Kidney (tissue), 14 donors: Measurements from ENCODE around the gene GABARAPL2. TPM values are rescaled to one million over a fixed set of nuclear protein-coding genes. Genes with fewer than 3 reads are reported as not detected.

Experiments used
- DNase-seq, 5 donors: peaks; one replicate each; pipeline ENCODE4 v3.0.0-alpha.2; 2013 to 2020
- FAIRE-seq: peaks from 2 replicates; lab custom pipeline; 2012; peaks lifted over from hg19 to GRCh38; lab: Jason Lieb, UNC
- H3K27ac ChIP-seq, 2 donors: one replicate each; pipeline ENCODE4 v1.7.0; 2013; ENCODE audit warnings: low read depth in 2 of 2, low read length in 2 of 2, inconsistent platforms in 1 of 2
- H3K27me3 ChIP-seq: one replicate; pipeline ENCODE4 v1.7.1; 2013; ENCODE audit warnings: low read length, inconsistent platforms; ENCODE audit not compliant: control insufficient read depth, insufficient read depth
- H3K36me3 ChIP-seq, 3 donors: one replicate each; pipeline versions ENCODE4 v1.7.0 to v1.7.1; 2013; ENCODE audit warnings: low read length in 3 of 3, control low read depth in 1 of 3, inconsistent platforms in 1 of 3; ENCODE audit not compliant: insufficient read depth in 3 of 3, control insufficient read depth in 2 of 3
- H3K4me1 ChIP-seq, 3 donors: one replicate each; pipeline versions ENCODE4 v1.7.0 to v1.7.1; 2013; ENCODE audit warnings: low read length in 3 of 3, inconsistent platforms in 1 of 3, low read depth in 1 of 3; ENCODE audit not compliant: control insufficient read depth in 2 of 3, insufficient read depth in 2 of 3
- H3K4me3 ChIP-seq, 3 donors: one replicate each; pipeline versions ENCODE4 v1.7.0 to v1.8.1; 2013; ENCODE audit warnings: low read length in 3 of 3, control low read depth in 1 of 3, inconsistent platforms in 1 of 3
- H3K9ac ChIP-seq, 3 donors: one replicate each; pipeline versions ENCODE4 v1.7.0 to v1.7.1; 2013; ENCODE audit warnings: low read length in 3 of 3, control low read depth in 1 of 3, inconsistent platforms in 1 of 3
- H3K9me3 ChIP-seq, 3 donors: one replicate each; pipeline versions ENCODE4 v1.7.0 to v1.7.1; 2013; ENCODE audit warnings: low read length in 3 of 3, control low read depth in 1 of 3, inconsistent platforms in 1 of 3; ENCODE audit not compliant: control insufficient read depth in 2 of 3, insufficient read depth in 1 of 3
- intact Hi-C: fragments of 100-400 bp; cut with DNase I; formaldehyde crosslinking; loops from one replicate; pipeline ENCODE4 v1.11.1; 2022
- polyA plus RNA-seq: library from polyadenylated mRNA; stranded (reverse); fragments of 350-450 nt; fragmentation: Illumina TruSeq; extraction: RNeasy Lipid Tissue Mini Kit (QIAGEN cat#74804); gene quantifications from one replicate; pipeline ENCODE4 v1.2.3, GENCODE V29; 2014; ENCODE audit warnings: low read depth, low replicate concordance; ENCODE audit not compliant: insufficient read depth
- total RNA-seq: library from RNA; stranded (reverse); fragmentation: NEBNext Ultra II Directional; extraction: Animal tissue kit (Norgen Biotek cat#: 25700); gene quantifications from one replicate; pipeline ENCODE4 v1.2.1, GENCODE V29; 2021
- TF ChIP-seq, protein P1 (sequence below): IDR thresholded peaks from 3 replicates; pipeline ENCODE4 v1.5.1; 2012; ENCODE audit warnings: mild to moderate bottlenecking, moderate library complexity, borderline replicate concordance; ENCODE audit not compliant: insufficient read depth; ENCODE audit errors: extremely low read depth
- donor health status: control.
- donor health status: control.
- donor health status: control.
- donor health status: control.
- donor health status: control.
- donor health status: DM: yes; HTN: yes; CAD: no.
- donor health status: Normal renal cell carcinoma (clear cell type).

Gene GABARAPL2
- total and polyA plus RNA-seq, 2 donors from 2014 or later: 116 to 247 TPM

DNA sequence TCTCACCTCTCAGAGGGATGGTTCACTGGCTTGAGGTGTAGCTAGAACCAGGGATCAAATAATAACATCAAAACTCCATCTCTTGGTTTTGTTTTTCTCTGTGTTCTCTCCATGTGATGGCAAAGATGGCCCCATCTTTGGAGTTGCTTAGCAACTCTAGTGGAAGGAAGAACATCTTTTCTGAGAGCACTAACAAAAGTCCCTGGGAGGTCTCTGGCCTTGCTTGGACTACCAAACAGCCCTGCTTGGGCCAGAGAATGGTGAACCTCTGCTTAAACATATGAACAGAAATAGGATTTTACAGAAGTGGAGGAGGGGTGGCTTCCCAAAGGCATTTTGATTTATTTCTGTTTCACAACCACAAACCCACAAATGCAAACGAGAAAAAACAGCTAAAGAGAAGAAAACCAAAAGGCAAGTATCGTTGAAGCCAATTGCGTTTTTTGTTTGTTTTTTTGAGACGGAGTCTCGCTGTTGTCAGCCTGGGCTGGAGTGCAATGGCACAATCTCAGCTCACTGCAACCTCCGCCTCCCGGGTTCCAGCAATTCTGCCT is 13.2 kb downstream of the GABARAPL2 start:
- Histone ChIP-seq H3K27me3 (no peaks in the 10 kb centered on the region), H3K4me3 (no peak overlapping the region), H3K36me3 (peaks cover 2 to 31% (median 14%) of the 10 kb centered on the region in 3 donors), H3K27ac (no peak overlapping the region), H3K9ac (no peak overlapping the region), H3K9me3 (no peaks in the 10 kb centered on the region), H3K4me1 (no peaks in the 10 kb centered on the region)
- no peak for FAIRE-seq
- DNase-seq: no peak
- TF ChIP-seq, protein P1, sequence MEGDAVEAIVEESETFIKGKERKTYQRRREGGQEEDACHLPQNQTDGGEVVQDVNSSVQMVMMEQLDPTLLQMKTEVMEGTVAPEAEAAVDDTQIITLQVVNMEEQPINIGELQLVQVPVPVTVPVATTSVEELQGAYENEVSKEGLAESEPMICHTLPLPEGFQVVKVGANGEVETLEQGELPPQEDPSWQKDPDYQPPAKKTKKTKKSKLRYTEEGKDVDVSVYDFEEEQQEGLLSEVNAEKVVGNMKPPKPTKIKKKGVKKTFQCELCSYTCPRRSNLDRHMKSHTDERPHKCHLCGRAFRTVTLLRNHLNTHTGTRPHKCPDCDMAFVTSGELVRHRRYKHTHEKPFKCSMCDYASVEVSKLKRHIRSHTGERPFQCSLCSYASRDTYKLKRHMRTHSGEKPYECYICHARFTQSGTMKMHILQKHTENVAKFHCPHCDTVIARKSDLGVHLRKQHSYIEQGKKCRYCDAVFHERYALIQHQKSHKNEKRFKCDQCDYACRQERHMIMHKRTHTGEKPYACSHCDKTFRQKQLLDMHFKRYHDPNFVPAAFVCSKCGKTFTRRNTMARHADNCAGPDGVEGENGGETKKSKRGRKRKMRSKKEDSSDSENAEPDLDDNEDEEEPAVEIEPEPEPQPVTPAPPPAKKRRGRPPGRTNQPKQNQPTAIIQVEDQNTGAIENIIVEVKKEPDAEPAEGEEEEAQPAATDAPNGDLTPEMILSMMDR: no peak
- intact Hi-C loops: no loop called here

DNA sequence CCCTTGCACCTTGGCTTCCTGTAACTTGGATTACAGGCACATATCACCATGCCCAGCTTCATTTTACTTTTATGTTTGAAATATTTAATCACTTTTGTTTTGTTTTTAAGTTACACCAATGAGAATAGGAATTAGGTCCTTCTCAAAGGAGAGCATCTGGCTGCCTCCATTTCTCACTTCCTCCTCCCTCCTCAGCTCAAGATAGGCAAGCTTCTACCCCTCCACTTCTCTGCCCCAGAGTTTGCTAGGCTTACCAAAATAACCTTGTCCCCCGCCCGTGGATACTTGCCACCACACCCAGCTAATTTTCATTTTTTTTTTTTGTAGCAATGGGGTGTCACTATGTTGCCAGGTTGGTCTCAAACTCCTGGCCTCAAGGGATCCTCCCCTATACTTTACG is 17.9 kb downstream of the GABARAPL2 start:
- DNase-seq: no peak
- Histone ChIP-seq H3K4me1 (no peaks in the 10 kb centered on the region), H3K4me3 (no peak overlapping the region), H3K27ac (no peak overlapping the region), H3K9me3 (no peaks in the 10 kb centered on the region), H3K9ac (no peak overlapping the region), H3K27me3 (no peaks in the 10 kb centered on the region), H3K36me3 (peaks cover 0 to 7% (median 2%) of the 10 kb centered on the region in 3 donors)
- TF ChIP-seq, protein P1: no peak
- FAIRE-seq: no peak
- intact Hi-C loops: no loop called here

DNA sequence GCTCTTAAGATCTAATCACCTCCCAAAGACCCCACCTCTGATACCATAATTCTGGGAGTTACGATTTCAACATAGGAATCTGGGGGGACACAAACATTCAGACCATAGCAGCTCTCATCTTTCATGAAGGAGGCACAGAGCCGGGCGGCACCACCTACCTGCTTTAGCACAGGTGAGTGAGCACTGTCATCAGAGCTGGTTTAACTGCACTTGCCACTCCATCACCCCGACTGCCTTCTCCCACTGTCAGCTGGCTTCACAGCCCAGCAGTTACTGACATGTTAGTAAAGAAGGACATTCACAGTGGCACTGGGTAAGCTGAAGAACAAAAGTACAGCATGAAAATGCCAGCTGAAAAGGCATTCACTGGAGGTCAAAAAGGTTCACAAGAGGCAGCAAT is 22.5 kb downstream of the GABARAPL2 start:
- peaks cover 0 to 6% (median 0%) of the 10 kb centered on the region in 3 donors for H3K36me3 ChIP-seq
- DNase-seq (peak in 1 of 5 donors; percentile 18), FAIRE-seq (no peak)
- H3K4me1 ChIP-seq: no peaks in the 10 kb centered on the region
- intact Hi-C loops: no loop called here
- no peaks in the 10 kb centered on the region for H3K27me3 ChIP-seq
- H3K27ac ChIP-seq: no peak overlapping the region
- no peak overlapping the region for H3K4me3 ChIP-seq
- no peaks in the 10 kb centered on the region for H3K9me3 ChIP-seq
- no peak overlapping the region for H3K9ac ChIP-seq
- TF ChIP-seq, protein P1: no peak

DNA sequence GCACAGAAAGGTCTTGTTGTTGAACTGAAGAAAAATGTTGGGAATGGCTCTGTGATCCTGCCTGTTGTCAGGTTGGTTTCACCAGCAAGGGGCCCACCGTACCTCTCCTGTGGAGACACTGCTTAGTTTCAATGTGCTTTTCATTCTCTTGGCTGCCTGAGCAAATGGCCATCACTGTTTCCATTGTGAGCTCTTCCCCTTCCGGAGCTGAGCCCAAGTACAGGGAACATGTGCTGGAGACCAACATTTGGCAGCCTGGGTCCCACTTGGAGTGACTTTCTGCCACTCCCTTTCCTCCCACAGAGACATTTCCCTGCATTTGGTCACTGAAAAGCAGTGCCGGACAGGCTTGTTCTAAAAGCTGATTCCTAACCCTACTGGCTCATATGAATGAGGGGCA is 23.1 kb downstream of the GABARAPL2 start:
- intact Hi-C loops: no loop called here
- Histone ChIP-seq H3K27me3 (no peaks in the 10 kb centered on the region), H3K4me3 (no peak overlapping the region), H3K9ac (no peak overlapping the region), H3K36me3 (peaks cover 0 to 6% (median 0%) of the 10 kb centered on the region in 3 donors), H3K4me1 (no peaks in the 10 kb centered on the region), H3K9me3 (no peaks in the 10 kb centered on the region), H3K27ac (no peak overlapping the region)
- no peak for DNase-seq
- TF ChIP-seq, protein P1: no peak
- FAIRE-seq: no peak
